CD4-positive, CD25-positive, alpha-beta regulatory T cell (primary cell): Measurements from ENCODE around the gene XXYLT1. TPM values are rescaled to one million over a fixed set of nuclear protein-coding genes. Genes with fewer than 3 reads are reported as not detected.
A peak's percentile ranks its signal among the peaks of the same experiment; 100 is the strongest.
"Not testable (repeated sequence)": the region's sequence is repeated elsewhere in the genome, so short reads cannot be mapped to it uniquely, and the experiment has no call there.

Experiments used
- ATAC-seq, 2 donors: fragments of 150-1000 bp; cut with Tn5 transposase; one replicate each; pipeline ENCODE4 v1.10.0; 2021; ENCODE audit warnings: low read depth in 2 of 2, moderate number of reproducible peaks in 2 of 2, moderate library complexity in 1 of 2
- DNase-seq, 3 donors: peaks; one replicate each; pipeline versions ENCODE4 v3.0.0 to v3.0.0-alpha.2; 2012 to 2022; ENCODE audit warnings: mixed read lengths in 1 of 3
- H3K27ac ChIP-seq: one replicate; pipeline ENCODE4 v1.7.0; 2013; ENCODE audit warnings: mild to moderate bottlenecking, low read length; ENCODE audit not compliant: insufficient read depth, poor library complexity, severe bottlenecking
- H3K27me3 ChIP-seq: one replicate; pipeline ENCODE4 v1.7.0; 2013; ENCODE audit warnings: low read length; ENCODE audit not compliant: control insufficient read depth, insufficient read depth
- H3K36me3 ChIP-seq: one replicate; pipeline ENCODE4 v1.7.0; 2013; ENCODE audit warnings: mild to moderate bottlenecking, low read length, moderate library complexity; ENCODE audit not compliant: control insufficient read depth, insufficient read depth
- H3K4me1 ChIP-seq: 2 replicates; pipeline ENCODE4 v1.7.0; 2013; ENCODE audit warnings: mild to moderate bottlenecking, low read length; ENCODE audit not compliant: insufficient read depth, control insufficient read depth, poor library complexity, severe bottlenecking
- H3K4me3 ChIP-seq: one replicate; pipeline ENCODE4 v1.7.0; 2013; ENCODE audit warnings: low read depth, mild to moderate bottlenecking, low read length, moderate library complexity
- H3K9me3 ChIP-seq, 2 experiments: 1 replicate in 1 of 2; 2 replicates in 1 of 2; pipeline ENCODE4 v1.7.0; 2013; ENCODE audit warnings: low read length in 2 of 2, mild to moderate bottlenecking in 1 of 2, moderate library complexity in 1 of 2; ENCODE audit not compliant: control insufficient read depth in 2 of 2
- H3K27ac Mint-ChIP-seq, 3 donors: one replicate each; pipeline ENCODE4 v1.8.0; 2020 to 2022; ENCODE audit warnings: mild to moderate bottlenecking in 3 of 3, mixed read lengths in 3 of 3, moderate library complexity in 2 of 3
- H3K27me3 Mint-ChIP-seq: one replicate; pipeline ENCODE4 v1.8.0; 2022; ENCODE audit warnings: mild to moderate bottlenecking, mixed read lengths
- H3K36me3 Mint-ChIP-seq: one replicate; pipeline ENCODE4 v1.8.0; 2020; ENCODE audit warnings: mixed read lengths
- H3K4me1 Mint-ChIP-seq, 4 donors: one replicate each; pipeline ENCODE4 v1.8.0; 2020 to 2022; ENCODE audit warnings: mixed read lengths in 4 of 4, mild to moderate bottlenecking in 1 of 4
- H3K4me3 Mint-ChIP-seq, 4 donors: one replicate each; pipeline ENCODE4 v1.8.0; 2020 to 2022; ENCODE audit warnings: mild to moderate bottlenecking in 4 of 4, mixed read lengths in 4 of 4, moderate library complexity in 3 of 4
- H3K9me3 Mint-ChIP-seq, 7 donors: one replicate each; pipeline ENCODE4 v1.8.0; 2020 to 2022; ENCODE audit warnings: mixed read lengths in 7 of 7, mild to moderate bottlenecking in 3 of 7, moderate library complexity in 2 of 7
- polyA plus RNA-seq, 4 donors: library from polyadenylated mRNA; unstranded; fragments of 300-500 nt; fragmentation: Illumina TruSeq; gene quantifications; one replicate each; pipeline ENCODE4 v1.2.3, GENCODE V29; 2021
- total RNA-seq: library from RNA; stranded (reverse); gene quantifications from one replicate; pipeline ENCODE4 v1.2.3, GENCODE V29; 2022

Gene XXYLT1
- total and polyA plus RNA-seq, 5 donors from 2014 or later: 3.9 to 6.4 (median 5.7) TPM

GRCh38 chr3:195195321-195196209, 75.4 kb downstream of the XXYLT1 start:
- DNase-seq: no peak
- Mint-ChIP-seq H3K9me3 (peaks cover 0 to 11% (median 5%) of the 10 kb centered on the region in 7 donors), H3K4me3 (no peak overlapping the region), H3K36me3 (peaks cover 4% of the 10 kb centered on the region), H3K27ac (no peak overlapping the region), H3K27me3 (no peaks in the 10 kb centered on the region), H3K4me1 (peaks cover 5 to 17% (median 14%) of the 10 kb centered on the region in 4 donors)
- Histone ChIP-seq H3K36me3 (no peaks in the 10 kb centered on the region), H3K4me3 (no peak overlapping the region), H3K27me3 (no peaks in the 10 kb centered on the region), H3K27ac (no peak overlapping the region), H3K4me1 (peaks cover 8% of the 10 kb centered on the region), H3K9me3 (peaks cover 8 to 9% of the 10 kb centered on the region in 2 experiments)
- ATAC-seq: no peak

DNA sequence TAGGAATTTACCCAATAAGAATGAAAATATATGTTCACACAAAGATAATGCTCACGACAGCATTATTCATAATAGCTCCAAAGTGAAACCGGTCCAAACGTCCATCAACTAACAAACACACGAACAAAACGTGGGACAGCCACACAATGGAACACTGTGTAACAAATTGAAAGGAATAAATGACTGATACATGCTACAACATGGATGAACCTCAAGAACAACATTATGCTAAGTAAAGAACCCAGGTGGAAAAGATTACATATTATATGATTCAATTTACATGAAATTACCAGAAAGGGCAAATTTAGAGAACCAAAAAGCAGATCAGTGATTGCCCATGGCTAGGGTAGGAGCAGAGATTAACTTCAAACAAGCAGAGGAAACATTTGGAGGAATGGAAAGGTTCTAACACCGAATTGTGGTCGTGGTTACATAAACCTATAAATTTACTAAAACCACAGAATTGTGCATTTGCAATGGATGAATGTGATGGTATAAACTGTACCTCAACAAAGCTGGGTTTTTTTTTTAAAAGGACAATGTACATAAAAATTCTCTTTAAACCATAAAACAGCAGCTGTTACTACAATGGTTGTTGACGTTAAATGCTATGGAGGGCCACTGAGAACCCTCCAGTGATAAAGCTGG, 76.3 kb downstream of the XXYLT1 start:
- no peak for DNase-seq
- Mint-ChIP-seq H3K27ac (peak overlapping the region in 2 of 3 donors; percentile 9 to 15), H3K36me3 (peaks cover 4% of the 10 kb centered on the region), H3K27me3 (no peaks in the 10 kb centered on the region), H3K9me3 (peaks cover 0 to 11% (median 5%) of the 10 kb centered on the region in 7 donors), H3K4me1 (peaks cover 5 to 17% (median 14%) of the 10 kb centered on the region in 4 donors), H3K4me3 (peak overlapping the region in 1 of 4 donors; percentile 5)
- peaks cover 8 to 9% of the 10 kb centered on the region in 2 experiments for H3K9me3 ChIP-seq
- no peaks in the 10 kb centered on the region for H3K27me3 ChIP-seq
- H3K4me1 ChIP-seq: peaks cover 8% of the 10 kb centered on the region
- no peaks in the 10 kb centered on the region for H3K36me3 ChIP-seq
- H3K27ac ChIP-seq: no peak overlapping the region
- no peak for ATAC-seq
- peak overlapping the region; percentile 9 for H3K4me3 ChIP-seq

- H3K9me3 Mint-ChIP-seq: peaks cover 0 to 11% (median 5%) of the 10 kb centered on the region in 7 donors
- H3K4me1 Mint-ChIP-seq: peaks cover 7 to 24% (median 17%) of the 10 kb centered on the region in 4 donors
These were observed 79.4 kb downstream of the XXYLT1 start for GRCh38 chr3:195191580-195191979.

DNA sequence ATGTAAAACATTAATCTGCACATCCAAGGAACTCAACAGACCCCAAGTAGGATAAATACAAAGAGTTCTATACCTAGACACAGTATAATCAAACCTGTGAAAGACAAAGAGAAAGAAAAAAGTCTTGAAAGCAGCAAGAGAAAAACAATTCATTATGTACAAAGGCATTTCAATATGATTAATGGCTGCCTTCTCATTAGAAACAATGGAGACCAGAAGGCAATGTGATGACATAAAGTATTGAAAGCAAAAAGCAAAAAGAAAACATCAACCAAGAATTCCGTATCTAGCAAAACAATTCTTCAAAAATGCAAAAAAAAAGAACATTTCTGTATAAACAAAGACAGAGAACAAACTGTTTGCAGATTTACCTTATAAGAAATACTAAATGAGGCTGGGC, 81.1 kb downstream of the XXYLT1 start:
- Histone ChIP-seq H3K27me3 (no peaks in the 10 kb centered on the region), H3K4me1 (peaks cover 25% of the 10 kb centered on the region), H3K27ac (no peak overlapping the region), H3K9me3 (peaks cover 8 to 9% of the 10 kb centered on the region in 2 experiments), H3K36me3 (no peaks in the 10 kb centered on the region), H3K4me3 (no peak overlapping the region)
- H3K9me3 Mint-ChIP-seq: peaks cover 0 to 11% (median 5%) of the 10 kb centered on the region in 7 donors
- no peak for ATAC-seq
- H3K27me3 Mint-ChIP-seq: no peaks in the 10 kb centered on the region
- H3K4me3 Mint-ChIP-seq: no peak overlapping the region
- no peak overlapping the region for H3K27ac Mint-ChIP-seq
- no peak for DNase-seq
- peaks cover 4% of the 10 kb centered on the region for H3K36me3 Mint-ChIP-seq
- peaks cover 5 to 34% (median 27%) of the 10 kb centered on the region in 4 donors for H3K4me1 Mint-ChIP-seq

More at GRCh38 chr3:195191580-195191979, 79.4 kb downstream of the XXYLT1 start:
- DNase-seq (no peak), ATAC-seq (no peak)
- peaks cover 8 to 9% of the 10 kb centered on the region in 2 experiments for H3K9me3 ChIP-seq
- Mint-ChIP-seq H3K36me3 (peaks cover 4% of the 10 kb centered on the region), H3K27ac (no peak overlapping the region), H3K4me3 (no peak overlapping the region), H3K27me3 (no peaks in the 10 kb centered on the region)
- H3K4me3 ChIP-seq: no peak overlapping the region
- peaks cover 8% of the 10 kb centered on the region for H3K4me1 ChIP-seq
- no peaks in the 10 kb centered on the region for H3K27me3 ChIP-seq
- H3K36me3 ChIP-seq: no peaks in the 10 kb centered on the region
- H3K27ac ChIP-seq: no peak overlapping the region

DNA sequence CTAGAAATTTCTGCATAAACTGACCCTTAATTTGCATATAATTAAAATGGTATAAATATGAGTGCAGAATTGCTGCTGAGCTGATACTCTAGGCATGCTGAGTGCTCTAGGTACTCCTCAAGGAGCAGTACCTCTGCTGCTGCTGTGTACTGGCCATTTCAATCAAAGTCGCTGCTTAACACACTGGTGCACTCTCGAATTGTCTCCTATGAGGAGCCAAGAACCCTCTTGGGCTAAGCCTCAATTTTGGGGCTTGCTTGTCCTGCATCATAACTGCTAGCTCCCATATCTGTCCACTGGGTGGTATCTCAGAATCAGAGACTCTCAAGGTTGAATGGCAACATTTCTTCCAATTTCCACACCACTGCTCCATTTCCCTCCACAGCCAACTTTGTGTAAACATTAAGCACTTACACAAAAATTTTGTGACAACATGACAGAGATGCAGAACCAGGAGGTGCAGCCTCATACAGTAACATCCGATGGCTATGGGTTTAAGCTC, 82.5 kb downstream of the XXYLT1 start:
- no peak for ATAC-seq
- no peak overlapping the region for H3K27ac ChIP-seq
- H3K9me3 Mint-ChIP-seq: peaks cover 0 to 11% (median 4%) of the 10 kb centered on the region in 7 donors

GRCh38 chr3:195187609-195188425, 83.1 kb downstream of the XXYLT1 start:
- Histone ChIP-seq H3K36me3 (no peaks in the 10 kb centered on the region), H3K4me1 (peaks cover 38% of the 10 kb centered on the region), H3K27me3 (no peaks in the 10 kb centered on the region), H3K27ac (no peak overlapping the region), H3K9me3 (peaks cover 8 to 9% of the 10 kb centered on the region in 2 experiments), H3K4me3 (no peak overlapping the region)
- H3K4me3 Mint-ChIP-seq: no peak overlapping the region
- H3K9me3 Mint-ChIP-seq: peaks cover 0 to 11% (median 4%) of the 10 kb centered on the region in 7 donors
- H3K27ac Mint-ChIP-seq: no peak overlapping the region
- H3K27me3 Mint-ChIP-seq: no peaks in the 10 kb centered on the region
- no peak for DNase-seq
- peaks cover 4% of the 10 kb centered on the region for H3K36me3 Mint-ChIP-seq
- ATAC-seq: no peak
- H3K4me1 Mint-ChIP-seq: peaks cover 17 to 47% (median 36%) of the 10 kb centered on the region in 4 donors

More for the DNA sequence above, 82.5 kb downstream of the XXYLT1 start:
- H3K4me3 Mint-ChIP-seq: no peak overlapping the region
- H3K4me3 ChIP-seq: no peak overlapping the region
- no peaks in the 10 kb centered on the region for H3K36me3 ChIP-seq
- H3K36me3 Mint-ChIP-seq: peaks cover 4% of the 10 kb centered on the region
- H3K27ac Mint-ChIP-seq: no peak overlapping the region
- no peak for DNase-seq
- H3K4me1 ChIP-seq: peaks cover 31% of the 10 kb centered on the region
- H3K4me1 Mint-ChIP-seq: peaks cover 11 to 40% (median 31%) of the 10 kb centered on the region in 4 donors
- H3K9me3 ChIP-seq: peaks cover 8 to 9% of the 10 kb centered on the region in 2 experiments
- H3K27me3 ChIP-seq: no peaks in the 10 kb centered on the region
- no peaks in the 10 kb centered on the region for H3K27me3 Mint-ChIP-seq

GRCh38 chr3:195186710-195187047, 84.3 kb downstream of the XXYLT1 start:
- peak overlapping the region in 1 of 3 donors; percentile 90 for H3K27ac Mint-ChIP-seq
- DNase-seq, H3K36me3 Mint-ChIP-seq, H3K4me3 ChIP-seq, H3K36me3 ChIP-seq, H3K9me3 Mint-ChIP-seq, ATAC-seq, H3K9me3 ChIP-seq, H3K27me3 ChIP-seq, H3K27me3 Mint-ChIP-seq: not testable (repeated sequence)
- peaks cover 49% of the 10 kb centered on the region for H3K4me1 ChIP-seq
- peak overlapping the region; percentile 29 for H3K27ac ChIP-seq
- H3K4me1 Mint-ChIP-seq: peaks cover 21 to 58% (median 48%) of the 10 kb centered on the region in 4 donors
- peak overlapping the region in 3 of 4 donors; percentile 34 to 77 (median 48) for H3K4me3 Mint-ChIP-seq
